Right lobe of liver (tissue), 6 donors: ENCODE measurements around the gene COX7B. TPM values are rescaled to one million over a fixed set of nuclear protein-coding genes. Genes with fewer than 3 reads are reported as not detected.

Experiments used
- ATAC-seq, 4 donors: fragments of 200-7000 bp; cut with Tn5 transposase; one replicate each; pipeline ENCODE4 v1.9.1; 2020; ENCODE audit warnings: mild to moderate bottlenecking in 4 of 4, moderate library complexity in 4 of 4
- DNase-seq, 3 donors: peaks; one replicate each; pipeline ENCODE4 v3.0.0-alpha.2; 2020
- H3K27ac ChIP-seq, 3 donors: fragments of 200-600 bp; one replicate each; pipeline ENCODE4 v1.8.0; 2022
- H3K27me3 ChIP-seq, 2 donors: fragments of 200-600 bp; one replicate each; pipeline ENCODE4 v1.8.0; 2022
- H3K36me3 ChIP-seq, 4 donors: fragments of 200-600 bp; sonication (generic) in 1 of 4; one replicate each; pipeline versions ENCODE4 v1.5.1 to v1.8.0; 2017 to 2022; ENCODE audit warnings: control low read depth in 1 of 4
- H3K4me1 ChIP-seq, 4 donors: fragments of 200-600 bp; sonication (generic) in 1 of 4; one replicate each; pipeline versions ENCODE4 v1.5.1 to v1.8.0; 2017 to 2022; ENCODE audit warnings: control low read depth in 1 of 4
- H3K4me3 ChIP-seq, 3 donors: fragments of 200-600 bp; one replicate each; pipeline ENCODE4 v1.8.0; 2022
- H3K9me3 ChIP-seq, 4 donors: fragments of 200-600 bp; sonication (generic) in 1 of 4; one replicate each; pipeline versions ENCODE4 v1.5.1 to v1.8.0; 2017 to 2022; ENCODE audit warnings: control low read depth in 1 of 4
- POLR2A ChIP-seq: fragments of 450-650 bp; IDR thresholded peaks from one replicate; pipeline ENCODE4 v1.6.1; 2017; ENCODE audit warnings: antibody characterized with exemption, mild to moderate bottlenecking
- WGBS: methylation state at CpG from one replicate; pipeline ENCODE4 v1.1.6; 2018; ENCODE audit warnings: low coverage, low lambda C conversion rate; ENCODE audit not compliant: insufficient coverage; ENCODE audit errors: missing lambda C conversion rate; 5-methylcytosine and 5-hydroxymethylcytosine counted together
- intact Hi-C, 2 donors: fragments of 100-400 bp; cut with DNase I; formaldehyde crosslinking; loops; one replicate each; pipeline versions ENCODE4 v1.11.2 to v1.14.1; 2022
- small RNA-seq, 2 experiments: library from RNA; depleted of rRNA; stranded (forward); fragments of <200 nt; gene quantifications; one replicate each; pipeline ENCODE3, GENCODE V24; 2016
- total RNA-seq, 6 experiments: library from RNA; depleted of rRNA in 2 of 6; stranded (reverse); fragments of >200 nt in 2 of 6; fragmentation: NEBNext Ultra II Directional in 3 of 6; extraction: Animal tissue kit (Norgen Biotek cat#: 25700) in 3 of 6; gene quantifications; one replicate each; pipeline versions ENCODE4 v1.1.0 to v1.2.4, GENCODE V29; 2016 to 2023
- TF ChIP-seq, protein P1 (sequence below), 4 donors: fragments of 200-600 bp in 3 of 4; fragments of 450-650 bp in 1 of 4; IDR thresholded peaks; one replicate each; pipeline versions ENCODE4 v1.5.1 to v1.8.0; 2016 to 2022; ENCODE audit warnings: antibody characterized with exemption in 4 of 4, mild to moderate bottlenecking in 2 of 4
- donor health status: DM: no; HTN: yes; CAD: no.
- donor health status: DM: no; HTN: no; CAD: no.
- donor health status: DM: no; HTN: no; CAD: no.
- donor health status: DM: no; HTN: yes; CAD: no.
- donor health status: DM: no; HTN: yes; CAD: no.

Gene COX7B
- total RNA-seq, 6 experiments from 2014 or later = 144 to 906 (median 181) TPM

GRCh38 chrX:77952173-77952572 is 52.9 kb downstream of the COX7B start:
- H3K9me3 ChIP-seq = no peaks in the 10 kb centered on the region
- TF ChIP-seq, protein P1, sequence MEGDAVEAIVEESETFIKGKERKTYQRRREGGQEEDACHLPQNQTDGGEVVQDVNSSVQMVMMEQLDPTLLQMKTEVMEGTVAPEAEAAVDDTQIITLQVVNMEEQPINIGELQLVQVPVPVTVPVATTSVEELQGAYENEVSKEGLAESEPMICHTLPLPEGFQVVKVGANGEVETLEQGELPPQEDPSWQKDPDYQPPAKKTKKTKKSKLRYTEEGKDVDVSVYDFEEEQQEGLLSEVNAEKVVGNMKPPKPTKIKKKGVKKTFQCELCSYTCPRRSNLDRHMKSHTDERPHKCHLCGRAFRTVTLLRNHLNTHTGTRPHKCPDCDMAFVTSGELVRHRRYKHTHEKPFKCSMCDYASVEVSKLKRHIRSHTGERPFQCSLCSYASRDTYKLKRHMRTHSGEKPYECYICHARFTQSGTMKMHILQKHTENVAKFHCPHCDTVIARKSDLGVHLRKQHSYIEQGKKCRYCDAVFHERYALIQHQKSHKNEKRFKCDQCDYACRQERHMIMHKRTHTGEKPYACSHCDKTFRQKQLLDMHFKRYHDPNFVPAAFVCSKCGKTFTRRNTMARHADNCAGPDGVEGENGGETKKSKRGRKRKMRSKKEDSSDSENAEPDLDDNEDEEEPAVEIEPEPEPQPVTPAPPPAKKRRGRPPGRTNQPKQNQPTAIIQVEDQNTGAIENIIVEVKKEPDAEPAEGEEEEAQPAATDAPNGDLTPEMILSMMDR (IDR thresholded peaks at IDR 0.05) = no peak
- TF ChIP-seq POLR2A = no peak
- no peaks in the 10 kb centered on the region for H3K36me3 ChIP-seq
- peaks cover 0 to 3% of the 10 kb centered on the region in 2 donors for H3K27me3 ChIP-seq
- no peak for DNase-seq
- no peaks in the 10 kb centered on the region for H3K4me1 ChIP-seq
- intact Hi-C loops = no loop called here
- H3K4me3 ChIP-seq = no peak overlapping the region
- no peak for ATAC-seq
- WGBS = 50% methylated on average over 1 of the region's 1 CpG
- no peak overlapping the region for H3K27ac ChIP-seq

GRCh38 chrX:77953302-77953701 is 54.0 kb downstream of the COX7B start:
- H3K4me1 ChIP-seq = no peaks in the 10 kb centered on the region
- no peaks in the 10 kb centered on the region for H3K36me3 ChIP-seq
- H3K9me3 ChIP-seq = no peaks in the 10 kb centered on the region
- H3K4me3 ChIP-seq = no peak overlapping the region
- ATAC-seq (no peak), DNase-seq (no peak)
- H3K27ac ChIP-seq = no peak overlapping the region
- intact Hi-C loops = no loop called here
- 26% methylated on average over 1 of the region's 1 CpG for WGBS
- no peak for TF ChIP-seq POLR2A
- TF ChIP-seq, protein P1 (IDR thresholded peaks at IDR 0.05) = no peak
- peaks cover 0 to 3% of the 10 kb centered on the region in 2 donors for H3K27me3 ChIP-seq

GRCh38 chrX:77953708-77954107 is 54.4 kb downstream of the COX7B start:
- no peaks in the 10 kb centered on the region for H3K4me1 ChIP-seq
- no peaks in the 10 kb centered on the region for H3K36me3 ChIP-seq
- intact Hi-C loops = no loop called here
- H3K4me3 ChIP-seq = no peak overlapping the region
- peaks cover 0 to 3% of the 10 kb centered on the region in 2 donors for H3K27me3 ChIP-seq
- DNase-seq = no peak
- TF ChIP-seq, protein P1 (IDR thresholded peaks at IDR 0.05) = no peak
- no peak for TF ChIP-seq POLR2A
- H3K27ac ChIP-seq = no peak overlapping the region
- H3K9me3 ChIP-seq = no peaks in the 10 kb centered on the region
- peak in 3 of 4 donors; percentile 27 to 40 (median 38) for ATAC-seq
- 29% methylated on average over 1 of the region's 1 CpG for WGBS

Small RNA genes within 50 kb of the gene (small RNA-seq; reads per million reads assigned to genes)
- gene RN7SL460P = 0 reads per million in 2 experiments

Other genes starting within 250 kb of the COX7B start
- 10 to 100 TPM; 15.9 to 32.2 (median 21.3) TPM for gene ATRX, start 113.3 kb upstream of the COX7B start, total RNA-seq
- gene MAGT1, start 4.0 kb upstream of the COX7B start, total RNA-seq = 10 to 100 TPM; 54.8 to 78.3 (median 65.9) TPM
- 1 to 10 TPM; 2.1 to 3.9 (median 3.2) TPM for gene ATP7A, start 11.2 kb downstream of the COX7B start, total RNA-seq
- gene PGAM4, start 70.2 kb downstream of the COX7B start, total RNA-seq = not detected
- 100 to 1,000 TPM; 144 to 333 (median 184) TPM for gene PGK1, start 204.8 kb downstream of the COX7B start, total RNA-seq
- 1 to 10 TPM; 3.3 to 9.6 (median 6.1) TPM for gene TAF9B, start 240.2 kb downstream of the COX7B start, total RNA-seq